Activated CD4-positive, alpha-beta T cell treated with anti-CD3 and anti-CD28 coated beads for 36 hours (primary cell): ENCODE results near the gene ITIH4. TPM values are rescaled to one million over a fixed set of nuclear protein-coding genes. Genes with fewer than 3 reads are reported as not detected.
A peak's percentile ranks its signal among the peaks of the same experiment; 100 is the strongest.

ENCODE experiments used
- ATAC-seq: fragments of 200-7000 bp; cut with Tn5 transposase; one replicate; pipeline ENCODE4 v1.10.0; 2021; ENCODE audit warnings: mild to moderate bottlenecking, moderate library complexity
- CTCF ChIA-PET: fragments of 350-600 bp; sonication (Branson Sonifier 250); formaldehyde crosslinking; loops from one replicate; lab custom pipeline; 2021; ENCODE audit warnings: antibody characterized with exemption; lab: Charles Lee
- POLR2A ChIA-PET: fragments of 350-600 bp; sonication (Branson Sonifier 250); formaldehyde crosslinking; loops from one replicate; lab custom pipeline; 2021; ENCODE audit warnings: antibody characterized with exemption, inconsistent platforms; lab: Charles Lee
- DNase-seq: peaks from one replicate; pipeline ENCODE4 v3.0.0-alpha.2; 2020
- H3K27ac Mint-ChIP-seq: one replicate; pipeline ENCODE4 v1.8.0; 2021; ENCODE audit warnings: mixed read lengths
- H3K27me3 Mint-ChIP-seq: one replicate; pipeline ENCODE4 v1.8.0; 2021; ENCODE audit warnings: mixed read lengths
- H3K36me3 Mint-ChIP-seq: one replicate; pipeline ENCODE4 v1.8.0; 2021; ENCODE audit warnings: low read depth, mixed read lengths
- H3K4me1 Mint-ChIP-seq: one replicate; pipeline ENCODE4 v1.8.0; 2021; ENCODE audit warnings: mixed read lengths
- H3K4me3 Mint-ChIP-seq: one replicate; pipeline ENCODE4 v1.8.0; 2021; ENCODE audit warnings: mild to moderate bottlenecking, moderate library complexity, mixed read lengths
- H3K9me3 Mint-ChIP-seq: one replicate; pipeline ENCODE4 v1.8.0; 2021; ENCODE audit warnings: low read depth, mixed read lengths
- intact Hi-C, 2 experiments: fragments of 100-400 bp; cut with DNase I in 1 of 2; cut with micrococcal nuclease in 1 of 2; formaldehyde crosslinking; loops; one replicate each; pipeline versions ENCODE4 v1.14.2 to v1.15.1; 2022 to 2024; cut with DNase I, micrococcal nuclease
- microRNA-seq: library from miRNA; unstranded; fragments of <30 nt; microRNA quantifications from one replicate; pipeline ENCODE4 v1.2.0, GENCODE V29; 2021; ENCODE audit warnings: borderline replicate concordance
- total RNA-seq, 2 experiments: library from RNA; stranded (reverse); gene quantifications; one replicate each; pipeline ENCODE4 v1.2.3, GENCODE V29; 2021

Gene ITIH4
- total RNA-seq, 2 experiments from 2014 or later: 4.0 to 6.5 TPM

- intact Hi-C loops: no loop called here
- no peak for ATAC-seq
- DNase-seq: no peak
- ChIA-PET CTCF (interaction anchor here (0.6 to 1.2 kb wide), 3 partner anchors 9 to 336 kb away, joined by 3 to 4 read pairs (median 4); no protein-coding TSS in a partner anchor), POLR2A (no interaction called here)
- no peaks in the 10 kb centered on the region for H3K27me3 Mint-ChIP-seq
- H3K36me3 Mint-ChIP-seq: peaks cover 5% of the 10 kb centered on the region
- H3K4me3 Mint-ChIP-seq: no peak overlapping the region
- peaks cover 13% of the 10 kb centered on the region for H3K4me1 Mint-ChIP-seq
- no peaks in the 10 kb centered on the region for H3K9me3 Mint-ChIP-seq
- H3K27ac Mint-ChIP-seq: no peak overlapping the region
Measured at GRCh38 chr3:52774066-52774713, 56.3 kb downstream of the ITIH4 start.

GRCh38 chr3:52773361-52774065 is 57.0 kb downstream of the ITIH4 start:
- DNase-seq (no peak), ATAC-seq (no peak)
- Mint-ChIP-seq H3K4me3 (no peak overlapping the region), H3K27me3 (no peaks in the 10 kb centered on the region), H3K4me1 (peaks cover 15% of the 10 kb centered on the region), H3K9me3 (no peaks in the 10 kb centered on the region), H3K36me3 (peaks cover 5% of the 10 kb centered on the region), H3K27ac (no peak overlapping the region)
- intact Hi-C loops: no loop called here
- ChIA-PET POLR2A (no interaction called here), CTCF (interaction anchor here (0.6 to 1.2 kb wide), 2 partner anchors 10 to 142 kb away, joined by 3 to 4 read pairs; no protein-coding TSS in a partner anchor)

- ATAC-seq (no peak), DNase-seq (no peak)
- Mint-ChIP-seq H3K4me1 (peaks cover 15% of the 10 kb centered on the region), H3K27ac (peak overlapping the region; percentile 94), H3K36me3 (peaks cover 6% of the 10 kb centered on the region), H3K9me3 (no peaks in the 10 kb centered on the region), H3K4me3 (peak overlapping the region; percentile 81), H3K27me3 (no peaks in the 10 kb centered on the region)
- ChIA-PET POLR2A (no interaction called here), CTCF (interaction anchor here (0.6 to 1.3 kb wide), 5 partner anchors 8 to 67 kb away, joined by 3 to 4 read pairs (median 3); no protein-coding TSS in a partner anchor)
- intact Hi-C loops: loop anchor here (2.0 kb wide), 3 partner anchors 65 to 273 kb away; partner anchors contain the start of genes SPCS1 (in 1 of the 2) and STIMATE (in 1 of the 2)
Measured at GRCh38 chr3:52771702-52772101, 58.8 kb downstream of the ITIH4 start.

- Mint-ChIP-seq H3K27ac (peak overlapping the region; percentile 94), H3K9me3 (no peaks in the 10 kb centered on the region), H3K27me3 (no peaks in the 10 kb centered on the region), H3K36me3 (peaks cover 6% of the 10 kb centered on the region), H3K4me3 (peak overlapping the region; percentile 81), H3K4me1 (peaks cover 15% of the 10 kb centered on the region)
- CTCF ChIA-PET: interaction anchor here (0.6 to 1.3 kb wide), 7 partner anchors 9 to 446 kb away, joined by 3 to 4 read pairs (median 3); partner anchors contain the start of gene TNNC1
- intact Hi-C loops: loop anchor here (2.0 kb wide), 3 partner anchors 65 to 273 kb away; partner anchors contain the start of genes SPCS1 (in 1 of the 2) and STIMATE (in 1 of the 2)
- ATAC-seq: peak; percentile 30
- POLR2A ChIA-PET: no interaction called here
- no peak for DNase-seq
Measured at GRCh38 chr3:52771334-52771681, 59.2 kb downstream of the ITIH4 start.

- intact Hi-C loops: loop anchor here (1.0 to 2.0 kb wide), 4 partner anchors 64 to 274 kb away; partner anchors contain the start of genes GLT8D1 (in 1 of the 2), SPCS1 (in 1 of the 2) and STIMATE (in 1 of the 2)
- POLR2A ChIA-PET: no interaction called here
- ATAC-seq (peak; percentile 98), DNase-seq (peak; percentile 93)
- Mint-ChIP-seq H3K9me3 (no peaks in the 10 kb centered on the region), H3K36me3 (peaks cover 6% of the 10 kb centered on the region), H3K4me3 (peak within 1 kb of the TSS; percentile 81), H3K27me3 (no peaks in the 10 kb centered on the region), H3K27ac (peak within 1 kb of the TSS; percentile 94), H3K4me1 (peaks cover 15% of the 10 kb centered on the region)
- CTCF ChIA-PET: interaction anchor here (0.6 to 1.3 kb wide), 8 partner anchors 9 to 446 kb away, joined by 3 to 4 read pairs (median 3); partner anchors contain the start of gene TNNC1
Measured at GRCh38 chr3:52770496-52771333, 59.8 kb downstream of the ITIH4 start, which contains the start of gene NEK4. NEK4 (minus strand) TSS chr3:52770940; CDS start chr3:52770746, 194 bp downstream.

- Mint-ChIP-seq H3K27me3 (no peaks in the 10 kb centered on the region), H3K9me3 (no peaks in the 10 kb centered on the region), H3K36me3 (peaks cover 10% of the 10 kb centered on the region), H3K4me1 (peaks cover 15% of the 10 kb centered on the region), H3K27ac (peak overlapping the region; percentile 86), H3K4me3 (peak overlapping the region; percentile 81)
- DNase-seq (no peak), ATAC-seq (no peak)
- intact Hi-C loops: loop anchor here (1.0 to 2.0 kb wide), 4 partner anchors 63 to 275 kb away; partner anchors contain the start of genes GLT8D1 (in 1 of the 2), SPCS1 (in 1 of the 2) and STIMATE (in 1 of the 2)
- ChIA-PET CTCF (interaction anchor here (0.6 to 1.2 kb wide), 6 partner anchors 14 to 316 kb away, joined by 3 read pairs; partner anchors contain the start of gene TNNC1), POLR2A (no interaction called here)
Measured at GRCh38 chr3:52769786-52770455, 60.6 kb downstream of the ITIH4 start.

GRCh38 chr3:52763466-52763865 is 67.0 kb downstream of the ITIH4 start:
- ATAC-seq: no peak
- no peaks in the 10 kb centered on the region for H3K27me3 Mint-ChIP-seq
- H3K9me3 Mint-ChIP-seq: no peaks in the 10 kb centered on the region
- CTCF ChIA-PET: no interaction called here
- H3K4me3 Mint-ChIP-seq: no peak overlapping the region
- H3K36me3 Mint-ChIP-seq: peaks cover 32% of the 10 kb centered on the region
- no peak for DNase-seq
- intact Hi-C loops: no loop called here
- POLR2A ChIA-PET: no interaction called here
- peaks cover 4% of the 10 kb centered on the region for H3K4me1 Mint-ChIP-seq
- H3K27ac Mint-ChIP-seq: no peak overlapping the region

Small RNAs within 50 kb of the gene (microRNA-seq; reads per million reads assigned to microRNA genes)
- gene MIR8064: not detected

Other genes starting within 250 kb of the ITIH4 start
- gene PBRM1, start 144.8 kb downstream of the ITIH4 start, total RNA-seq: 10 to 100 TPM; 57.6 to 59.8 TPM
- gene GNL3, start 144.6 kb downstream of the ITIH4 start, total RNA-seq: 100 to 1,000 TPM; 206 to 218 TPM
- gene GLT8D1, start 124.9 kb downstream of the ITIH4 start, total RNA-seq: 10 to 100 TPM; 35.2 to 38.0 TPM
- gene SPCS1, start 124.6 kb downstream of the ITIH4 start, total RNA-seq: 100 to 1,000 TPM; 111 to 120 TPM
- gene NEK4, start 59.7 kb downstream of the ITIH4 start, total RNA-seq: 10 to 100 TPM; 19.1 to 21.4 TPM
- gene ITIH1, start 53.1 kb downstream of the ITIH4 start, total RNA-seq: not detected
- not detected for gene ITIH3, start 35.9 kb downstream of the ITIH4 start, total RNA-seq
- 1 to 10 TPM in 1 of 2 experiments, not detected in 1; 2.8 TPM for gene MUSTN1, start 4.3 kb upstream of the ITIH4 start, total RNA-seq
- 10 to 100 TPM; 12.0 to 17.1 TPM for gene STIMATE, start 66.9 kb upstream of the ITIH4 start, total RNA-seq
- gene SFMBT1, start 215.4 kb upstream of the ITIH4 start, total RNA-seq: 10 to 100 TPM; 14.5 to 20.3 TPM